Hepatocyte (in vitro differentiated cells): Measurements from ENCODE around the gene FOXN3. TPM values are rescaled to one million over a fixed set of nuclear protein-coding genes. Genes with fewer than 3 reads are reported as not detected.

ENCODE experiments used
- DNase-seq: peaks from one replicate; pipeline ENCODE4 v3.0.0-alpha.2; 2016; ENCODE audit warnings: low spot score
- H2AFZ ChIP-seq: fragments of 200-600 bp; sonication (generic); 2 replicates; pipeline ENCODE4 v1.6.0; 2016; ENCODE audit warnings: antibody characterized with exemption, mild to moderate bottlenecking
- H3K27ac ChIP-seq: fragments of 200-600 bp; sonication (generic); 2 replicates; pipeline ENCODE4 v1.5.1; 2016; ENCODE audit warnings: mild to moderate bottlenecking
- H3K27me3 ChIP-seq: fragments of 200-600 bp; sonication (generic); 2 replicates; pipeline ENCODE4 v1.6.1; 2016
- H3K36me3 ChIP-seq: fragments of 200-600 bp; sonication (generic); replicated peaks from 2 replicates; pipeline ENCODE4 v1.5.1; 2016; ENCODE audit warnings: low read depth; ENCODE audit not compliant: insufficient read depth
- H3K4me1 ChIP-seq: fragments of 200-600 bp; sonication (generic); 2 replicates; pipeline ENCODE4 v1.5.1; 2016; ENCODE audit warnings: mild to moderate bottlenecking, moderate library complexity; ENCODE audit not compliant: insufficient read depth
- H3K4me2 ChIP-seq: fragments of 200-600 bp; sonication (generic); 2 replicates; pipeline ENCODE4 v1.6.0; 2016
- H3K4me3 ChIP-seq: fragments of 200-600 bp; sonication (generic); 2 replicates; pipeline ENCODE4 v1.5.1; 2016; ENCODE audit warnings: mild to moderate bottlenecking
- H3K79me2 ChIP-seq: fragments of 200-600 bp; sonication (generic); 2 replicates; pipeline ENCODE4 v1.6.0; 2017; ENCODE audit warnings: mild to moderate bottlenecking
- H3K9me2 ChIP-seq: fragments of 200-600 bp; sonication (generic); replicated peaks from 2 replicates; pipeline ENCODE4 v1.6.0; 2017; ENCODE audit warnings: mild to moderate bottlenecking; ENCODE audit not compliant: insufficient read depth
- H3K9me3 ChIP-seq: fragments of 200-600 bp; sonication (generic); 2 replicates; pipeline ENCODE4 v1.5.1; 2016; ENCODE audit warnings: low read depth, mild to moderate bottlenecking
- H4K20me1 ChIP-seq: fragments of 200-600 bp; sonication (generic); 2 replicates; pipeline ENCODE4 v1.6.0; 2016; ENCODE audit warnings: mild to moderate bottlenecking; ENCODE audit not compliant: insufficient read depth, poor library complexity, severe bottlenecking
- CTCF ChIP-seq: fragments of 200-600 bp; sonication (generic); IDR thresholded peaks from 2 replicates; pipeline ENCODE4 v1.5.1; 2016; ENCODE audit warnings: antibody characterized with exemption, mild to moderate bottlenecking; ENCODE audit not compliant: poor library complexity
- EZH2 ChIP-seq: fragments of 200-600 bp; sonication (generic); IDR thresholded peaks from 2 replicates; pipeline ENCODE4 v1.6.1; 2016; ENCODE audit warnings: antibody characterized with exemption, mild to moderate bottlenecking, borderline replicate concordance
- EZH2phosphoT487 ChIP-seq: fragments of 200-600 bp; sonication (generic); IDR thresholded peaks from one replicate; pipeline ENCODE4 v1.6.1; 2018; ENCODE audit warnings: antibody characterized with exemption, mild to moderate bottlenecking, low read depth, moderate library complexity; ENCODE audit not compliant: unreplicated experiment, severe bottlenecking
- whole genome bisulfite sequencing: methylation state at CpG from one replicate; pipeline ENCODE4 v1.1.6; 2016; ENCODE audit warnings: low lambda C conversion rate; ENCODE audit errors: missing lambda C conversion rate; 5-methylcytosine and 5-hydroxymethylcytosine counted together
- polyA plus RNA-seq: library from polyadenylated mRNA; unstranded; fragments of >200 nt; fragmentation: Nextera tagmentation; extraction: Ambion mirVana; gene quantifications from 2 replicates; pipeline ENCODE4 v1.2.1, GENCODE V29; 2016
- total RNA-seq: library from RNA; depleted of rRNA; stranded (reverse); fragments of >200 nt; gene quantifications from 2 replicates; pipeline ENCODE4 v1.2.3, GENCODE V29; 2014

FOXN3 gene
- total and polyA plus RNA-seq, 2 experiments from 2014 or later = 42.2 to 47.6 TPM

GRCh38 chr14:89340200-89341181 is 76.5 kb downstream of the FOXN3 start:
- DNase-seq = peak; percentile 46
- Histone ChIP-seq H3K27me3 (no peaks in the 10 kb centered on the region), H2AFZ (no peak overlapping the region), H3K4me3 (no peak overlapping the region), H3K27ac (peak overlapping the region; percentile 75), H3K79me2 (peaks cover 30% of the 10 kb centered on the region), H3K4me2 (peak overlapping the region; percentile 68), H3K9me3 (no peaks in the 10 kb centered on the region), H3K9me2 (no peaks in the 10 kb centered on the region), H4K20me1 (no peaks in the 10 kb centered on the region), H3K36me3 (no peaks in the 10 kb centered on the region), H3K4me1 (peaks cover 36% of the 10 kb centered on the region)
- 75% methylated on average over 12 of the region's 12 CpGs for WGBS
- no peak for TF ChIP-seq EZH2phosphoT487
- no peak for TF ChIP-seq CTCF
- TF ChIP-seq EZH2 = no peak

GRCh38 chr14:89339579-89339978 is 77.5 kb downstream of the FOXN3 start:
- Histone ChIP-seq H3K9me3 (no peaks in the 10 kb centered on the region), H4K20me1 (no peaks in the 10 kb centered on the region), H3K4me1 (peaks cover 36% of the 10 kb centered on the region), H3K4me2 (peak overlapping the region; percentile 68), H3K9me2 (no peaks in the 10 kb centered on the region), H3K27me3 (no peaks in the 10 kb centered on the region), H3K4me3 (no peak overlapping the region), H2AFZ (no peak overlapping the region), H3K36me3 (no peaks in the 10 kb centered on the region), H3K27ac (peak overlapping the region; percentile 75), H3K79me2 (peaks cover 32% of the 10 kb centered on the region)
- no peak for DNase-seq
- TF ChIP-seq CTCF = no peak
- 48% methylated on average over 9 of the region's 9 CpGs for WGBS

GRCh38 chr14:89339158-89339557 is 77.9 kb downstream of the FOXN3 start:
- no peaks in the 10 kb centered on the region for H3K36me3 ChIP-seq
- TF ChIP-seq EZH2phosphoT487 (no peak), EZH2 (no peak), CTCF (no peak)
- 74% methylated on average over 9 of the region's 9 CpGs for WGBS

More at GRCh38 chr14:89339158-89339557, 77.9 kb downstream of the FOXN3 start:
- Histone ChIP-seq H3K27me3 (no peaks in the 10 kb centered on the region), H3K9me3 (no peaks in the 10 kb centered on the region), H3K9me2 (no peaks in the 10 kb centered on the region), H3K79me2 (peaks cover 32% of the 10 kb centered on the region), H3K27ac (peak overlapping the region; percentile 75), H2AFZ (no peak overlapping the region), H3K4me2 (peak overlapping the region; percentile 68), H4K20me1 (no peaks in the 10 kb centered on the region), H3K4me1 (peaks cover 36% of the 10 kb centered on the region), H3K4me3 (no peak overlapping the region)
- no peak for DNase-seq
